HUES64 (cell line): Measurements from ENCODE around the gene TGFBR3.

ENCODE experiments used
- H3K27ac ChIP-seq: 2 replicates; pipeline ENCODE4 v1.7.0; 2013; ENCODE audit warnings: low read depth, low read length, inconsistent platforms
- H3K27me3 ChIP-seq: 2 replicates; pipeline ENCODE4 v1.6.1; 2013; ENCODE audit warnings: mild to moderate bottlenecking, low read length; ENCODE audit not compliant: insufficient read depth
- H3K36me3 ChIP-seq: 2 replicates; pipeline ENCODE4 v1.6.1; 2013; ENCODE audit warnings: mild to moderate bottlenecking, low read length; ENCODE audit not compliant: insufficient read depth
- H3K4me1 ChIP-seq: 2 replicates; pipeline ENCODE4 v1.6.1; 2013; ENCODE audit warnings: mild to moderate bottlenecking, low read length, moderate library complexity; ENCODE audit not compliant: insufficient read depth
- H3K4me3 ChIP-seq: 2 replicates; pipeline ENCODE4 v1.5.1; 2013; ENCODE audit warnings: mild to moderate bottlenecking, low read length, moderate library complexity
- H3K9ac ChIP-seq: 2 replicates; pipeline ENCODE4 v1.6.1; 2013; ENCODE audit warnings: mild to moderate bottlenecking, low read depth, low read length
- H3K9me3 ChIP-seq: 2 replicates; pipeline ENCODE4 v1.6.1; 2013; ENCODE audit warnings: low read depth, low read length; ENCODE audit not compliant: insufficient read depth
- WGBS: fragments of 150-250, 120-280 bp; methylation state at CpG from one replicate; pipeline ENCODE4 v1.1.7; 2013; ENCODE audit warnings: missing lambda C conversion rate; 5-methylcytosine and 5-hydroxymethylcytosine counted together

The TGFBR3 gene

GRCh38 chr1:91727763-91728162 lies 158.2 kb downstream of the TGFBR3 start:
- no peak overlapping the region for H3K27ac ChIP-seq
- H3K9me3 ChIP-seq, result no peaks in the 10 kb centered on the region
- H3K27me3 ChIP-seq, result no peaks in the 10 kb centered on the region
- H3K4me3 ChIP-seq, result no peak overlapping the region
- H3K9ac ChIP-seq, result no peak overlapping the region
- WGBS, result 93% methylated on average over 2 of the region's 2 CpGs
- peaks cover 17% of the 10 kb centered on the region; the same call in 1 of the 2 replicates for H3K4me1 ChIP-seq
- no peaks in the 10 kb centered on the region for H3K36me3 ChIP-seq

- whole genome bisulfite sequencing, result 96% methylated on average over 7 of the region's 7 CpGs
- Histone ChIP-seq H3K27ac (no peak overlapping the region), H3K4me1 (peaks cover 4% of the 10 kb centered on the region; the same call in 1 of the 2 replicates), H3K27me3 (no peaks in the 10 kb centered on the region), H3K9me3 (no peaks in the 10 kb centered on the region), H3K9ac (no peak overlapping the region), H3K36me3 (no peaks in the 10 kb centered on the region), H3K4me3 (no peak overlapping the region)
Measured at GRCh38 chr1:91725989-91726721, 159.8 kb downstream of the TGFBR3 start.

- Histone ChIP-seq H3K4me3 (no peak overlapping the region), H3K4me1 (no peaks in the 10 kb centered on the region), H3K27me3 (no peaks in the 10 kb centered on the region), H3K9ac (no peak overlapping the region), H3K36me3 (no peaks in the 10 kb centered on the region), H3K27ac (no peak overlapping the region), H3K9me3 (no peaks in the 10 kb centered on the region)
- no CpG with 5 or more reads among the region's 1 CpG for WGBS
Measured at GRCh38 chr1:91725618-91725988, 160.3 kb downstream of the TGFBR3 start.

- no peaks in the 10 kb centered on the region for H3K9me3 ChIP-seq
- no peak overlapping the region for H3K27ac ChIP-seq
- no peaks in the 10 kb centered on the region for H3K4me1 ChIP-seq
- no peak overlapping the region for H3K4me3 ChIP-seq
- H3K27me3 ChIP-seq, result no peaks in the 10 kb centered on the region
- 100% methylated on average over 1 of the region's 2 CpGs for WGBS
- no peak overlapping the region for H3K9ac ChIP-seq
- H3K36me3 ChIP-seq, result no peaks in the 10 kb centered on the region
Measured at GRCh38 chr1:91724644-91725043, 161.3 kb downstream of the TGFBR3 start.

- Histone ChIP-seq H3K4me1 (no peaks in the 10 kb centered on the region), H3K9ac (no peak overlapping the region), H3K9me3 (no peaks in the 10 kb centered on the region), H3K27me3 (no peaks in the 10 kb centered on the region), H3K27ac (no peak overlapping the region), H3K36me3 (no peaks in the 10 kb centered on the region), H3K4me3 (no peak overlapping the region)
- 95% methylated on average over 1 of the region's 1 CpG for WGBS
Measured at GRCh38 chr1:91724231-91724630, 161.7 kb downstream of the TGFBR3 start.

- Histone ChIP-seq H3K9ac (no peak overlapping the region), H3K36me3 (no peaks in the 10 kb centered on the region), H3K9me3 (no peaks in the 10 kb centered on the region), H3K4me1 (no peaks in the 10 kb centered on the region), H3K27ac (no peak overlapping the region), H3K4me3 (no peak overlapping the region), H3K27me3 (no peaks in the 10 kb centered on the region)
- WGBS, result 88% methylated on average over 5 of the region's 5 CpGs
Measured at GRCh38 chr1:91720044-91720443, 165.9 kb downstream of the TGFBR3 start.

- no peak overlapping the region for H3K9ac ChIP-seq
- 97% methylated on average over 5 of the region's 5 CpGs for WGBS
- H3K4me3 ChIP-seq, result no peak overlapping the region
- H3K4me1 ChIP-seq, result peaks cover 4% of the 10 kb centered on the region; the same call in 1 of the 2 replicates
- H3K36me3 ChIP-seq, result no peaks in the 10 kb centered on the region
- H3K27me3 ChIP-seq, result no peaks in the 10 kb centered on the region
- H3K27ac ChIP-seq, result no peak overlapping the region
- no peaks in the 10 kb centered on the region for H3K9me3 ChIP-seq
Measured at GRCh38 chr1:91718877-91719276, 167.1 kb downstream of the TGFBR3 start.

- Histone ChIP-seq H3K4me1 (peaks cover 7% of the 10 kb centered on the region), H3K27me3 (no peaks in the 10 kb centered on the region), H3K36me3 (no peaks in the 10 kb centered on the region), H3K9ac (no peak overlapping the region), H3K4me3 (no peak overlapping the region), H3K9me3 (no peaks in the 10 kb centered on the region), H3K27ac (no peak overlapping the region)
- 94% methylated on average over 2 of the region's 2 CpGs for WGBS
Measured at GRCh38 chr1:91718368-91718767, 167.6 kb downstream of the TGFBR3 start.

GRCh38 chr1:91717839-91718238 lies 168.1 kb downstream of the TGFBR3 start:
- WGBS, result 78% methylated on average over 2 of the region's 2 CpGs
- H3K9ac ChIP-seq, result no peak overlapping the region
- H3K27me3 ChIP-seq, result no peaks in the 10 kb centered on the region
- H3K36me3 ChIP-seq, result no peaks in the 10 kb centered on the region
- H3K9me3 ChIP-seq, result no peaks in the 10 kb centered on the region
- no peak overlapping the region for H3K4me3 ChIP-seq
- H3K4me1 ChIP-seq, result peaks cover 12% of the 10 kb centered on the region
- H3K27ac ChIP-seq, result no peak overlapping the region

GRCh38 chr1:91716339-91716738 lies 169.6 kb downstream of the TGFBR3 start:
- no peak overlapping the region for H3K27ac ChIP-seq
- H3K4me1 ChIP-seq, result peaks cover 14% of the 10 kb centered on the region
- H3K36me3 ChIP-seq, result no peaks in the 10 kb centered on the region
- H3K9ac ChIP-seq, result no peak overlapping the region
- H3K27me3 ChIP-seq, result no peaks in the 10 kb centered on the region
- no peaks in the 10 kb centered on the region for H3K9me3 ChIP-seq
- H3K4me3 ChIP-seq, result no peak overlapping the region
- WGBS, result 93% methylated on average over 3 of the region's 3 CpGs

- Histone ChIP-seq H3K4me3 (no peak overlapping the region), H3K27me3 (no peaks in the 10 kb centered on the region)
- WGBS, result 100% methylated on average over 1 of the region's 2 CpGs
Measured at GRCh38 chr1:91715416-91716000, 170.4 kb downstream of the TGFBR3 start.

More at GRCh38 chr1:91715416-91716000, 170.4 kb downstream of the TGFBR3 start:
- H3K36me3 ChIP-seq, result no peaks in the 10 kb centered on the region
- no peak overlapping the region for H3K27ac ChIP-seq
- no peaks in the 10 kb centered on the region for H3K9me3 ChIP-seq
- H3K9ac ChIP-seq, result no peak overlapping the region
- H3K4me1 ChIP-seq, result peaks cover 14% of the 10 kb centered on the region
